Stimulated activated naive CD4-positive, alpha-beta T cell (primary cell): ENCODE measurements around the gene ACSL1.
"Not testable (repeated sequence)": the region's sequence is repeated elsewhere in the genome, so short reads cannot be mapped to it uniquely, and the experiment has no call there.

Experiments used
- DNase-seq, 6 experiments: peaks; one replicate each; lab custom pipeline; 2025; lab: John Stamatoyannopoulos, UW

ACSL1 gene

GRCh38 chr4:184755278-184755677, 70.5 kb downstream of the ACSL1 start:
- no peak for DNase-seq

- DNase-seq = no peak
Measured at GRCh38 chr4:184752496-184753275, 73.1 kb downstream of the ACSL1 start.

GRCh38 chr4:184751585-184751956, 74.2 kb downstream of the ACSL1 start:
- no peak for DNase-seq

GRCh38 chr4:184750926-184751584, 74.7 kb downstream of the ACSL1 start:
- DNase-seq = no peak

GRCh38 chr4:184748251-184748652, 77.5 kb downstream of the ACSL1 start:
- no peak for DNase-seq

GRCh38 chr4:184747034-184747830, 78.5 kb downstream of the ACSL1 start:
- DNase-seq = no peak

- peak; percentile 34 to 81 (median 62) for DNase-seq
Measured at GRCh38 chr4:184745831-184746795, 79.7 kb downstream of the ACSL1 start.

GRCh38 chr4:184744236-184744635, 81.5 kb downstream of the ACSL1 start:
- DNase-seq = no peak

GRCh38 chr4:184743650-184744049, 82.1 kb downstream of the ACSL1 start:
- DNase-seq = no peak

- not testable (repeated sequence) for DNase-seq
Measured at GRCh38 chr4:184741651-184742050, 84.1 kb downstream of the ACSL1 start.

GRCh38 chr4:184740980-184741391, 84.8 kb downstream of the ACSL1 start:
- no peak for DNase-seq

- not testable (repeated sequence) for DNase-seq
Measured at GRCh38 chr4:184739575-184739974, 86.2 kb downstream of the ACSL1 start.

- DNase-seq = no peak
Measured at GRCh38 chr4:184734758-184735157, 91.0 kb downstream of the ACSL1 start.

- peak; percentile 89 to 94 (median 92) for DNase-seq
Measured at GRCh38 chr4:184733654-184734524, 91.9 kb downstream of the ACSL1 start, which contains the start of gene CENPU. Gene CENPU, minus strand, starts transcription at chr4:184734096. Its CDS starts 34 bp downstream, at chr4:184734062.

- no peak for DNase-seq
Measured at GRCh38 chr4:184732126-184732525, 93.6 kb downstream of the ACSL1 start.

GRCh38 chr4:184731056-184731455, 94.7 kb downstream of the ACSL1 start:
- DNase-seq = no peak

GRCh38 chr4:184729946-184730345, 95.8 kb downstream of the ACSL1 start:
- no peak for DNase-seq

- DNase-seq = no peak
Measured at GRCh38 chr4:184728858-184729257, 96.9 kb downstream of the ACSL1 start.

- no peak for DNase-seq
Measured at GRCh38 chr4:184727430-184727829, 98.3 kb downstream of the ACSL1 start.

- no peak for DNase-seq
Measured at GRCh38 chr4:184722798-184723197, 103.0 kb downstream of the ACSL1 start.
